OCI-LY1 (cell line): ENCODE results near the gene KIAA1191.

Experiments
- H2AFZ ChIP-seq: fragments of 200-600 bp; sonication (generic), shearing (Covaris generic); 2 replicates; pipeline ENCODE4 v1.6.0; 2014; ENCODE audit warnings: antibody characterized with exemption, mild to moderate bottlenecking, low read length
- H3F3A ChIP-seq: fragments of 200-600 bp; sonication (generic), shearing (Covaris generic); 2 replicates; pipeline ENCODE4 v1.6.0; 2014; ENCODE audit warnings: mild to moderate bottlenecking, antibody characterized with exemption, low read length, moderate library complexity; ENCODE audit not compliant: insufficient read depth
- H3K27ac ChIP-seq: fragments of 200-600 bp; sonication (generic); 2 replicates; pipeline ENCODE4 v1.5.1; 2014; ENCODE audit warnings: low read length, mixed run types, mild to moderate bottlenecking, low read depth; ENCODE audit not compliant: poor library complexity, severe bottlenecking
- H3K27me3 ChIP-seq: fragments of 200-600 bp; sonication (generic); 2 replicates; pipeline ENCODE4 v1.6.0; 2014; ENCODE audit warnings: antibody characterized with exemption, mild to moderate bottlenecking, low read length, moderate library complexity; ENCODE audit not compliant: insufficient read depth
- H3K36me3 ChIP-seq: fragments of 200-600 bp; sonication (generic); 2 replicates; pipeline ENCODE4 v1.6.1; 2014; ENCODE audit warnings: mild to moderate bottlenecking, antibody characterized with exemption, low read length, moderate library complexity, mixed read lengths; ENCODE audit not compliant: insufficient read depth
- H3K4me1 ChIP-seq: fragments of 200-600 bp; sonication (generic); 2 replicates; pipeline ENCODE4 v1.5.1; 2014; ENCODE audit warnings: mild to moderate bottlenecking, low read length, moderate library complexity; ENCODE audit not compliant: insufficient read depth, severe bottlenecking
- H3K4me2 ChIP-seq: fragments of 200-600 bp; sonication (generic), shearing (Covaris generic); 2 replicates; pipeline ENCODE4 v1.6.1; 2014; ENCODE audit warnings: low read length
- H3K4me3 ChIP-seq: fragments of 200-600 bp; sonication (generic); 2 replicates; pipeline ENCODE4 v1.5.1; 2014; ENCODE audit warnings: low read length, low read depth, mild to moderate bottlenecking, mixed read lengths; ENCODE audit not compliant: poor library complexity, severe bottlenecking
- H3K79me2 ChIP-seq: fragments of 200-600 bp; shearing (Covaris generic); 2 replicates; pipeline ENCODE4 v1.6.1; 2016; ENCODE audit warnings: mixed run types, low read length, mixed read lengths; ENCODE audit not compliant: insufficient read depth
- H3K9ac ChIP-seq: fragments of 200-600 bp; sonication (generic), shearing (Covaris generic); 2 replicates; pipeline ENCODE4 v1.6.1; 2014; ENCODE audit warnings: mild to moderate bottlenecking, low read length, mixed read lengths
- H3K9me2 ChIP-seq: fragments of 200-600 bp; sonication (generic), shearing (Covaris generic); 2 replicates; pipeline ENCODE4 v1.6.1; 2014; ENCODE audit warnings: low read depth, mild to moderate bottlenecking, low read length, mixed read lengths
- H3K9me3 ChIP-seq: fragments of 200-600 bp; shearing (Covaris generic); 2 replicates; pipeline ENCODE4 v1.6.1; 2014; ENCODE audit warnings: low read length, mixed read lengths
- H4K20me1 ChIP-seq: fragments of 200-600 bp; sonication (generic), shearing (Covaris generic); 2 replicates; pipeline ENCODE4 v1.6.0; 2016; ENCODE audit warnings: mild to moderate bottlenecking, low read length; ENCODE audit not compliant: insufficient read depth
- EZH2 ChIP-seq: fragments of 200-600 bp; sonication (generic), shearing (Covaris generic); IDR thresholded peaks from 2 replicates; pipeline ENCODE4 v1.8.0; 2017; ENCODE audit warnings: borderline replicate concordance, mixed run types, mild to moderate bottlenecking, antibody characterized with exemption, low read length, moderate library complexity, mixed read lengths
- TF ChIP-seq, protein P1 (sequence below): fragments of 200-600 bp; sonication (generic), shearing (Covaris generic); IDR thresholded peaks from 2 replicates; pipeline ENCODE4 v1.5.1; 2017; ENCODE audit warnings: mild to moderate bottlenecking, antibody characterized with exemption, low read length, moderate library complexity, mixed read lengths

Gene KIAA1191

DNA sequence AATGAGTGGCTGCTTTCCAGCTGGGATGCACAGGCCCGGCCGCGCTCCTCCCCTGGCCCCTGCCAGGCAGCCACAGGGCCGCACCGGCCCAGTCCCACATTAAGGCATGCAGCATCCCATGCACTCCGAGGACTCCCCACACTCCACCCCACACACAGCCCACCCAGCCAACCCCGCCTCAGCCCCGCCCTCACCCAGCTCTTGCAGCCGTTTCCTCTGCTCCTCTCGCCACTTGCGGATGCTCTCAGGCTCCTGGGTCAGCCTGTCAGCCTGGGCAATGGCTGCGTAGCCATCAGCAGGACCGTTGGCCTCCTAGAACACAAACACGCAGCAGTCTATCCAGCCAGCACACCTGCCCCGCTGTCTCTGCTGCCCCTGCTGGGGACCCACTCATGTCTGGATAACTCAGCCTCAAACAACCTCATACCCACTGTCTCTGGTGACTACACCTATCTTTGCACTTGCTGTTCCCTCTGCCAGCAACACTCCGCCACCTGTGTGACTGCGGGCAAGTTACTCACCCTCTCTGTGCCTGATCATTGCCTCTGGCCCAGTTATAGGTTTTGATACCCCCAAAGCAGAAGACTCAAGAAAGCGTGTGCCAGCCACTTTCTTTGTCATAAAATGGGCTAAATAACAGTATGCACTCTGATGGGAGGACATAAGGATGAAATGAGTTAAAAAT lies 36.3 kb upstream of the KIAA1191 start:
- Histone ChIP-seq H4K20me1 (no peaks in the 10 kb centered on the region), H2AFZ (no peak overlapping the region), H3K9me3 (no peaks in the 10 kb centered on the region), H3F3A (no peaks in the 10 kb centered on the region), H3K79me2 (no peaks in the 10 kb centered on the region), H3K9ac (no peak overlapping the region), H3K4me3 (no peak overlapping the region), H3K27ac (no peak overlapping the region), H3K4me2 (no peak overlapping the region), H3K4me1 (no peaks in the 10 kb centered on the region), H3K27me3 (no peaks in the 10 kb centered on the region), H3K36me3 (peaks cover 17% of the 10 kb centered on the region; the same call in 1 of the 2 replicates), H3K9me2 (no peaks in the 10 kb centered on the region)
- no peak for TF ChIP-seq EZH2
- TF ChIP-seq, protein P1, sequence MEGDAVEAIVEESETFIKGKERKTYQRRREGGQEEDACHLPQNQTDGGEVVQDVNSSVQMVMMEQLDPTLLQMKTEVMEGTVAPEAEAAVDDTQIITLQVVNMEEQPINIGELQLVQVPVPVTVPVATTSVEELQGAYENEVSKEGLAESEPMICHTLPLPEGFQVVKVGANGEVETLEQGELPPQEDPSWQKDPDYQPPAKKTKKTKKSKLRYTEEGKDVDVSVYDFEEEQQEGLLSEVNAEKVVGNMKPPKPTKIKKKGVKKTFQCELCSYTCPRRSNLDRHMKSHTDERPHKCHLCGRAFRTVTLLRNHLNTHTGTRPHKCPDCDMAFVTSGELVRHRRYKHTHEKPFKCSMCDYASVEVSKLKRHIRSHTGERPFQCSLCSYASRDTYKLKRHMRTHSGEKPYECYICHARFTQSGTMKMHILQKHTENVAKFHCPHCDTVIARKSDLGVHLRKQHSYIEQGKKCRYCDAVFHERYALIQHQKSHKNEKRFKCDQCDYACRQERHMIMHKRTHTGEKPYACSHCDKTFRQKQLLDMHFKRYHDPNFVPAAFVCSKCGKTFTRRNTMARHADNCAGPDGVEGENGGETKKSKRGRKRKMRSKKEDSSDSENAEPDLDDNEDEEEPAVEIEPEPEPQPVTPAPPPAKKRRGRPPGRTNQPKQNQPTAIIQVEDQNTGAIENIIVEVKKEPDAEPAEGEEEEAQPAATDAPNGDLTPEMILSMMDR: no peak

DNA sequence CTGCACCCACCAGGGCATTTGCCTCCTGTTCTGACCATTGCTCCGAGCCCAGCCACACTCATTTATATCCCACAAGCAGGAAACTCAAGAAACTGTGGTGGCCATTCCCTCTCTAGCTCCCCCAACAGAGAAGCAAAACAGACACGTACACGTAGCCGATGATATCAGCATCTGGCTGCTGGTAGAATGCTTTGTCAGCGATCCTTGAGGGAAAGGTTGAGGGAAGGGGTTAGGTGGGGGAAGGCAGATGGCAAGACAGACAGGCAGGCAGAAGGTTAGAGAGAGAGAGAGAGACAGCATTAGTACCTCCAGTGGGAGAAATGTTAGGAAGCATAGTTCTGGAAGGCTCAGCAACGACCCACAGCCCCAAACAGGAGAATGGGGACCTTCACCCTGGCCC lies 34.8 kb upstream of the KIAA1191 start:
- no peaks in the 10 kb centered on the region for H3K9me3 ChIP-seq

DNA sequence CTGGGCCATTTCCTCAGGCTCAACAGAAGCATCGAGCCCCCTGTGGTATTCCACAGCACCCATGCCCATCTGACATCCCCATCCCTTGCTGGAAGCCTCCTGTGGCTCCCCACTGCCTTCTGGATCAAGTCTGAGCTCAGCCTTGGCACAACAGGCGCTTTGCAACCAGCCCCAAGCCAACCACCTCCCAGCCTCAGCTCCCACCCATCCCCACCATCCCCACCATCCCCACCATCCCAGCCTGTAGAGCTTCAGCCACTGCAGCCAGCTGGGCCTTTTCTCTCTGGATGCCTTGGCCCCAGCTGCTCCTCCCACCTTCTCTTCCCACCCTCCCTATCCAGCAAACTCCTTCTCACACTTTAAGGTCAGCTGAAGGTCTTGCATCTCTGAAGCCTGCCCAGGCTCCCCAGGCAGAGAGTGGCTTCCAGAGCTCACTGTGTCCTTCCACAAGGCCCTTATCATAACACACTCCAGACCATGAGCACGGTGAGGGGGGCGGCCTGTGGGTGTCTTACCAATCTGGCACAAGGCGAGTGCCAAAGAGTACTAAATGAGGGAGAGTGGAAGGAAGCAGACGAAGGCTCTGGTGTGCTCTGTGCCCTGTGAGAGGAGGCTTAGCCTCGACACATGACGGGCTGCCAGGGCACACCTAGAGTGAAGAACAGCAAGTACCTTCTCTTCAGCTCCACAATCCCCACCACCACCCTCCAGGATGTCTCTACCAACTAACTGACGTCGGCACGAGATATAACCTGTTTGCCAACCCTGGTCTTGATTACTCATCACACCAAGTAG lies 33.5 kb upstream of the KIAA1191 start:
- Histone ChIP-seq H3K79me2 (no peaks in the 10 kb centered on the region), H2AFZ (no peak overlapping the region), H3K9me2 (no peaks in the 10 kb centered on the region), H3K4me3 (no peak overlapping the region), H3K4me1 (peaks cover 2% of the 10 kb centered on the region), H3K4me2 (no peak overlapping the region), H3K9me3 (no peaks in the 10 kb centered on the region), H3K9ac (no peak overlapping the region), H3K27ac (no peak overlapping the region), H3K27me3 (no peaks in the 10 kb centered on the region), H4K20me1 (no peaks in the 10 kb centered on the region), H3K36me3 (peaks cover 41% of the 10 kb centered on the region; the same call in 1 of the 2 replicates), H3F3A (no peaks in the 10 kb centered on the region)
- TF ChIP-seq, protein P1: no peak
- no peak for TF ChIP-seq EZH2

More for the DNA sequence above, 34.8 kb upstream of the KIAA1191 start:
- Histone ChIP-seq H3K27me3 (no peaks in the 10 kb centered on the region), H3K4me3 (no peak overlapping the region), H2AFZ (no peak overlapping the region), H3K9me2 (no peaks in the 10 kb centered on the region), H3F3A (no peaks in the 10 kb centered on the region), H4K20me1 (no peaks in the 10 kb centered on the region), H3K4me2 (no peak overlapping the region), H3K27ac (no peak overlapping the region), H3K79me2 (no peaks in the 10 kb centered on the region), H3K36me3 (peaks cover 28% of the 10 kb centered on the region; the same call in 1 of the 2 replicates), H3K9ac (no peak overlapping the region), H3K4me1 (no peaks in the 10 kb centered on the region)
- TF ChIP-seq EZH2: no peak
- TF ChIP-seq, protein P1: no peak
